Trophoblast cell (in vitro differentiated cells and primary cell): ENCODE data around the gene RTRAF.

Experiments used
- DNase-seq, 2 donors: peaks; one replicate each; pipeline ENCODE4 v3.0.0-alpha.2; 2016
- H2AFZ ChIP-seq: 2 replicates; pipeline ENCODE4 v1.6.1; 2013; ENCODE audit warnings: low read length, moderate library complexity, mild to moderate bottlenecking; ENCODE audit not compliant: insufficient read depth, poor library complexity
- H2AK5ac ChIP-seq: 2 replicates; pipeline ENCODE4 v1.6.1; 2013; ENCODE audit warnings: mild to moderate bottlenecking, low read length
- H2BK120ac ChIP-seq: 2 replicates; pipeline ENCODE4 v1.6.1; 2013; ENCODE audit warnings: low read length, mild to moderate bottlenecking, moderate library complexity; ENCODE audit not compliant: insufficient read depth, poor library complexity
- H2BK12ac ChIP-seq: 2 replicates; pipeline ENCODE4 v1.6.1; 2013; ENCODE audit warnings: mild to moderate bottlenecking, low read length, moderate library complexity
- H2BK5ac ChIP-seq: 2 replicates; pipeline ENCODE4 v1.6.1; 2013; ENCODE audit warnings: low read length, low read depth, moderate library complexity, mild to moderate bottlenecking; ENCODE audit not compliant: poor library complexity
- H3K14ac ChIP-seq: 2 replicates; pipeline ENCODE4 v1.6.1; 2013; ENCODE audit warnings: mild to moderate bottlenecking, low read length
- H3K18ac ChIP-seq: 2 replicates; pipeline ENCODE4 v1.6.1; 2013; ENCODE audit warnings: mild to moderate bottlenecking, low read length
- H3K23ac ChIP-seq: 2 replicates; pipeline ENCODE4 v1.6.1; 2013; ENCODE audit warnings: low read length
- H3K27ac ChIP-seq: 2 replicates; pipeline ENCODE4 v1.5.1; 2013; ENCODE audit warnings: low read depth, mild to moderate bottlenecking, inconsistent platforms, low read length, moderate library complexity
- H3K27me3 ChIP-seq: 2 replicates; pipeline ENCODE4 v1.6.1; 2013; ENCODE audit warnings: inconsistent platforms, mild to moderate bottlenecking, low read length, moderate library complexity; ENCODE audit not compliant: insufficient read depth
- H3K36me3 ChIP-seq, 2 experiments: 1 replicate in 1 of 2; 2 replicates in 1 of 2; pipeline ENCODE4 v1.6.1; 2013; ENCODE audit warnings: low read length in 2 of 2, mild to moderate bottlenecking in 2 of 2, moderate library complexity in 1 of 2; ENCODE audit not compliant: insufficient read depth in 2 of 2, control insufficient read depth in 1 of 2
- H3K4ac ChIP-seq: 2 replicates; pipeline ENCODE4 v1.6.1; 2013; ENCODE audit warnings: low read depth, mild to moderate bottlenecking, low read length, moderate library complexity
- H3K4me1 ChIP-seq, 2 experiments: 1 replicate in 1 of 2; 2 replicates in 1 of 2; pipeline ENCODE4 v1.6.1; 2013; ENCODE audit warnings: low read length in 2 of 2, mild to moderate bottlenecking in 2 of 2, moderate library complexity in 1 of 2; ENCODE audit not compliant: insufficient read depth in 2 of 2, control insufficient read depth in 1 of 2
- H3K4me2 ChIP-seq: 2 replicates; pipeline ENCODE4 v1.6.1; 2013; ENCODE audit warnings: inconsistent platforms, mild to moderate bottlenecking, low read length, moderate library complexity
- H3K4me3 ChIP-seq: 2 replicates; pipeline ENCODE4 v1.5.1; 2013; ENCODE audit warnings: mild to moderate bottlenecking, low read depth, low read length, inconsistent platforms
- H3K79me1 ChIP-seq: one replicate; pipeline ENCODE4 v1.6.1; 2013; ENCODE audit warnings: low read length
- H3K79me2 ChIP-seq: 2 replicates; pipeline ENCODE4 v1.6.1; 2013; ENCODE audit warnings: low read length, mild to moderate bottlenecking; ENCODE audit not compliant: control insufficient read depth, insufficient read depth, poor library complexity
- H3K9ac ChIP-seq: 2 replicates; pipeline ENCODE4 v1.6.1; 2013; ENCODE audit warnings: mild to moderate bottlenecking, low read length
- H3K9me3 ChIP-seq: 2 replicates; pipeline ENCODE4 v1.6.1; 2013; ENCODE audit warnings: low read depth, mild to moderate bottlenecking, control low read depth, inconsistent platforms, low read length; ENCODE audit not compliant: insufficient read depth
- H4K12ac ChIP-seq: 2 replicates; pipeline ENCODE4 v1.6.1; 2013; ENCODE audit warnings: low read depth, mild to moderate bottlenecking, low read length, moderate library complexity
- H4K8ac ChIP-seq: 2 replicates; pipeline ENCODE4 v1.6.1; 2013; ENCODE audit warnings: low read depth, mild to moderate bottlenecking, low read length, moderate library complexity
- H4K91ac ChIP-seq: one replicate; pipeline ENCODE4 v1.6.1; 2013; ENCODE audit warnings: low read depth, mild to moderate bottlenecking, low read length, moderate library complexity
- WGBS: extraction: QIAGEN DNeasy Blood & Tissue Kit; methylation state at CpG from one replicate; pipeline ENCODE4 v1.1.7; 2013; ENCODE audit warnings: missing lambda C conversion rate; ENCODE audit not compliant: insufficient read length, insufficient coverage; ENCODE audit errors: extremely low coverage; 5-methylcytosine and 5-hydroxymethylcytosine counted together

Gene RTRAF

GRCh38 chr14:52043690-52044089 is 54.3 kb downstream of the RTRAF start:
- Histone ChIP-seq H2BK5ac (no peak overlapping the region), H3K36me3 (peaks cover 0 to 1% of the 10 kb centered on the region in 2 experiments), H3K27ac (no peak overlapping the region), H3K79me1 (no peaks in the 10 kb centered on the region), H3K4me2 (no peak overlapping the region), H2AK5ac (no peak overlapping the region), H2BK12ac (no peak overlapping the region), H3K79me2 (no peaks in the 10 kb centered on the region), H2BK120ac (no peak overlapping the region), H3K27me3 (no peaks in the 10 kb centered on the region), H3K4me1 (no peaks in the 10 kb centered on the region), H3K14ac (no peak overlapping the region), H3K4me3 (no peak overlapping the region), H3K18ac (no peak overlapping the region), H3K4ac (no peak overlapping the region), H4K91ac (no peak overlapping the region), H2AFZ (no peak overlapping the region), H3K23ac (no peak overlapping the region), H4K12ac (no peak overlapping the region), H3K9me3 (peaks cover 2% of the 10 kb centered on the region), H4K8ac (no peak overlapping the region), H3K9ac (no peak overlapping the region)
- WGBS: no CpG with 5 or more reads among the region's 5 CpGs
- DNase-seq: peak; percentile 37 to 81

GRCh38 chr14:52044791-52045522 is 55.6 kb downstream of the RTRAF start:
- Histone ChIP-seq H3K4me1 (no peaks in the 10 kb centered on the region), H2AK5ac (no peak overlapping the region), H3K27ac (no peak overlapping the region), H3K4ac (no peak overlapping the region), H4K8ac (no peak overlapping the region), H3K36me3 (peaks cover 0 to 1% of the 10 kb centered on the region in 2 experiments), H3K79me1 (no peaks in the 10 kb centered on the region), H2BK120ac (no peak overlapping the region), H3K4me2 (no peak overlapping the region), H3K79me2 (no peaks in the 10 kb centered on the region), H3K14ac (no peak overlapping the region), H3K4me3 (no peak overlapping the region), H2BK5ac (no peak overlapping the region), H3K18ac (no peak overlapping the region), H3K9me3 (peaks cover 2% of the 10 kb centered on the region), H3K23ac (no peak overlapping the region), H3K9ac (no peak overlapping the region), H2AFZ (no peak overlapping the region), H4K12ac (no peak overlapping the region), H3K27me3 (no peaks in the 10 kb centered on the region), H4K91ac (no peak overlapping the region), H2BK12ac (no peak overlapping the region)
- WGBS: no CpG with 5 or more reads among the region's 11 CpGs
- peak; percentile 59 to 81 for DNase-seq

- Histone ChIP-seq H3K36me3 (no peaks in the 10 kb centered on the region), H2BK5ac (no peak overlapping the region), H3K27me3 (no peaks in the 10 kb centered on the region), H2AK5ac (no peak overlapping the region), H2BK120ac (no peak overlapping the region), H4K12ac (no peak overlapping the region), H3K18ac (no peak overlapping the region), H4K8ac (no peak overlapping the region), H3K27ac (no peak overlapping the region), H3K4me2 (no peak overlapping the region), H3K9ac (no peak overlapping the region), H3K79me2 (no peaks in the 10 kb centered on the region), H3K9me3 (peaks cover 2% of the 10 kb centered on the region), H3K14ac (no peak overlapping the region), H2AFZ (no peak overlapping the region), H3K4me3 (no peak overlapping the region), H3K4ac (no peak overlapping the region), H3K23ac (no peak overlapping the region), H2BK12ac (no peak overlapping the region), H3K79me1 (no peaks in the 10 kb centered on the region), H3K4me1 (peaks cover 2 to 7% of the 10 kb centered on the region in 2 experiments), H4K91ac (no peak overlapping the region)
- no CpG with 5 or more reads among the region's 2 CpGs for WGBS
- no peak for DNase-seq
Observed at GRCh38 chr14:52046376-52046917, 57.1 kb downstream of the RTRAF start.

GRCh38 chr14:52048116-52048515 is 58.8 kb downstream of the RTRAF start:
- Histone ChIP-seq H3K23ac (no peak overlapping the region), H3K4me1 (peaks cover 5 to 15% of the 10 kb centered on the region in 2 experiments), H3K36me3 (no peaks in the 10 kb centered on the region), H3K18ac (no peak overlapping the region), H2BK12ac (no peak overlapping the region), H3K14ac (no peak overlapping the region), H3K79me2 (no peaks in the 10 kb centered on the region), H3K9me3 (no peaks in the 10 kb centered on the region), H3K79me1 (no peaks in the 10 kb centered on the region), H4K8ac (no peak overlapping the region), H2AFZ (no peak overlapping the region), H3K4ac (no peak overlapping the region), H3K9ac (no peak overlapping the region), H2BK120ac (no peak overlapping the region), H2AK5ac (no peak overlapping the region), H3K27me3 (no peaks in the 10 kb centered on the region), H4K91ac (no peak overlapping the region), H3K4me2 (no peak overlapping the region), H3K4me3 (no peak overlapping the region), H3K27ac (no peak overlapping the region), H2BK5ac (no peak overlapping the region), H4K12ac (no peak overlapping the region)
- WGBS: no CpG with 5 or more reads among the region's 10 CpGs
- DNase-seq: no peak
